Ishikawa (cell line): ENCODE data around the gene C15orf61.

Source experiments
- EP300 ChIP-seq: IDR thresholded peaks from 2 replicates; pipeline ENCODE4 v1.6.1; 2012; ENCODE audit warnings: borderline replicate concordance
- FOXM1 ChIP-seq: IDR thresholded peaks from 2 replicates; pipeline ENCODE4 v1.6.1; 2012; ENCODE audit warnings: low read depth, borderline replicate concordance

GRCh38 chr15:67512140-67512539 is 8.8 kb upstream of the C15orf61 start:
- no peak for TF ChIP-seq FOXM1
- TF ChIP-seq EP300: no peak
